Measurements from ENCODE around the gene ERO1A.

GRCh38 chr14:52703225-52703624 is 7.9 kb upstream of the ERO1A start:
- TF ChIP-seq EP300 (IDR thresholded peaks at IDR 0.05): no peak
- TF ChIP-seq CTCF (IDR thresholded peaks at IDR 0.05): no peak
- no peak for TF ChIP-seq POLR2A (IDR thresholded peaks at IDR 0.05)

Data from tibial nerve (tissue), 4 donors.